GM19099 (cell line): ENCODE results near the gene DPP3.

Experiments used
- POLR2A ChIP-seq: IDR thresholded peaks from 3 replicates; pipeline ENCODE4 v1.6.1; 2011; ENCODE audit warnings: low read depth; ENCODE audit not compliant: insufficient read length; ENCODE audit errors: extremely low read depth

The DPP3 gene

DNA sequence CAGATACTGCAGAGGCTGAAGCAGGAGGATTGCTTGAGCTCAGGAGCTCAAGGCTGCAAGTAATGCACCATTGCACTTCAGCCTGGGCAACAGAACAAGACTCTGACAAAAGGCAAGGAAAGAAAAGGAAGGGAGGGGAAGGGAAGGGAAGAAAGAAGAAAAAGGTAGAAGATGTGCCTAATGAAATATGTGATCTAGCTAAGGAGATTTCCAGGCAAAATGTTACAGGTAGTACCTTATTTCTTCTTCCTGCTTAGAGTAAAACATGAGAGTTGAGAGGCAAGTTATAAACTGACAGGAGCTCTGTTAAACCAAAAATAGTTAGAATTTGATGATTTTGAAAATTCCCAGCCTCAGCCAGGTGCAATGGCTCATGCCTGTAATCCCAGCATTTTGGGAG, 18.2 kb upstream of the DPP3 start:
- no peak for TF ChIP-seq POLR2A

DNA sequence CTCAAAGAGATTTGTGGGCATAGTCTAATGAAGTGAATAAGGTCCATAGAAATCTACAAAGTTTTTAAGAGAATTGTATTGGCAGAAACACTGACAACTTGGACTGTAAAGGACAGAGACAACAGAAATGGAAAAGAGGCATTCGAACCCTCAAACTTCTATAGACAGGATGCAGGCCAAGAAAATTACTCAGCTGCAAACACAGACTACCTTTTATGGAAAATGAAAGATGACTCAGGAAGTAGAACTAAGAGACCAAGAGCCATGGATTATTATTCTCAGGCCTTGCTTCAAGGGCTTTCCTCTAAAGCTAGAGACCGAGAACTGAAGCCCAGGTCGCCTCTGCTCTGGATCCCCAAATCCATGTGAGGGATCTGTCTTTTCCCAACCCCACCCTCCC, 17.3 kb upstream of the DPP3 start:
- no peak for TF ChIP-seq POLR2A

GRCh38 chr11:66464916-66465315, 15.3 kb upstream of the DPP3 start:
- no peak for TF ChIP-seq POLR2A

- TF ChIP-seq POLR2A: no peak
These were observed 14.6 kb upstream of the DPP3 start for GRCh38 chr11:66465373-66466224.

DNA sequence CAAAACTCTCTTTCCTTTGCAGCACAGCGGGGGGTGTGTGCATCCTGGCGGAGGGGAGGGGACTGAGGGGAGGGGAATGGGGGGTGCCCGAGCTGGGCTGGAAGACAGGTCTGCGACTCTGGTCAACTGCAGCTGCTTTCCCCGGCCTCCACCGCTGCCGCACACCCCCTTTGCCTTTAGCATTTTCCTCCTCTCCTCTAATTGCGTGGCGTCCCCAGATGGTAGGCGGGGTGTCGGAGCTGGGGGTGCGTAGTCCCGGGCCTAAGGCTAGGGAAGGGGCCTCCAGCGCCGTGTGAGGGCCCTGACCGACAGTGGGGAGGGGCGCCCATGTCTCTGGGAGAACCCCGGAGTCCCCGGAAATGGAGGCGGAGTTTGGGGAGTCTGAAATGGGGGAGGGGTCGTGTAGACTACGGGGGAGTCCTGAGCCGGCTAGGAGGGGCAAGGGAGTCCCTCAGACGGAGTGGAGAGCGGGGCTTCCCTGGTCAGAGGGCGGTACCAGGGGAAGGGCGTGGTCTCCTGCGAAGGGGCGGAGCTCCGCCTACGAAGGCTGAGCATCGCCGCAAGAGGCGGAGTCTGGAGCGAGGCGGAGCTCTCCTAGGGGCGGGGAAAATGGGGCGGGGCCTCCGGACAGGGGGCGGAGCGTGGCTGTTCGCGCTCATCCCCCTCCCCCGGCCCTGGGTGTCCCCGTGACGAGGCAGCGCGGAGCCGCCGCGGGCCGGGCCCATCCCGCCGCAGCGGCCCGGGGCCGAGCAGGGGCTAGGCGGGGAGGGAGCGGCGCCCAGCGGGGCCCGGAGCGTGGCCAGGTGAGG, 13.8 kb upstream of the DPP3 start, which contains the start of gene PELI3:
Gene PELI3 (plus strand): TSS at position 681 of the 809 bp plus-strand sequence. CDS start 1,224 bp downstream, outside the sequence.
- peak; percentile 32 for TF ChIP-seq POLR2A

DNA sequence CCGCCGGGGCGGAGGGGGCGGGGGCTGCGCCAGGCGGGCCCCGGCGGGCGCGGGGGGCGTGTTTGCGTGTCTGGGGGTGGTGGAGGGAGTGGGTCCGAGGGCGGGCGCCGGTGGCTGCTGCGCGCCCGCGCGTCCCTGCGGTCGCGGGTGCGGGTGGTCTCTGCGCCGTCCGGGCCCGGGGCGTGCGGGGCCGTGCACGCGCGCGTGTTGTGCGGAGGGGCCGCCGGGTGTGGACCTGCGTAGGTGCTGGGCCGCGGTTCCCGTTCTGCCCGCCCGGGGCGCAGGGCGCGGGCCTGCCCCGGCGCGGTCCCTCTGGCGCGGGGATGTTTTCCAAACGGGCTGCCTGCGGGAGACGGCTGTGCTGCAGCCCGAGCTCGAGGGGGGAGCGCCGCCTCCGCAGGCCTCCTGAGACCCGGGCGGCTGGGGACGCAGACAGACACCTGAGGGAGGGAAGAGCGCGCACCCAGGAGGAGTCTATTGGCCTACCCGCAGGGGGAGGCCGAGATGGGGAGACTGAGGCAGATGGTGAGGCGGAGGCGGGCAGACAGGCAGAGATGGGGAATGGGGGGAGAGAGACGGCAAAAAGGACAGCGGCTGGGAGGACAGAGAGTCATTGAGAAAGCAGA, 13.1 kb upstream of the DPP3 start:
- TF ChIP-seq POLR2A: no peak

DNA sequence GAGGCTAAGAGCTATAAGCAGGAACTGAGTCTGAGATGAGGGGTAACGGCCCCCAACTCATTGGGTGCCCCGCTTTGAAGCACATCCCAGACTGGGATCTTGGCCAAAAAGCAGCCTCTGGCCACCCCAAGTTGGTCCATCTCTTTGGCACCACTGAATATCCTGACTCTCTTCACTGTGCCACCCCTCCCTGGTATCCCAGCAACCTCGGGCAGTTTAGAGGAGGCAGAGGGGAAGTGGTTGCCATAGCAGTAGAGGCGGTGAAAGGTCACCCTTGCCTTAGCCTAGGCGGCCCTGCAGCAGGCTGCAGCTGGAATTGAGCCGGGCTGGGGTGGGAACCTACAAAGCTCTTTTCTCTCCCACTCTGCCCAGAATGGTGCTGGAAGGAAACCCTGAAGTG, 12.5 kb upstream of the DPP3 start:
- no peak for TF ChIP-seq POLR2A

DNA sequence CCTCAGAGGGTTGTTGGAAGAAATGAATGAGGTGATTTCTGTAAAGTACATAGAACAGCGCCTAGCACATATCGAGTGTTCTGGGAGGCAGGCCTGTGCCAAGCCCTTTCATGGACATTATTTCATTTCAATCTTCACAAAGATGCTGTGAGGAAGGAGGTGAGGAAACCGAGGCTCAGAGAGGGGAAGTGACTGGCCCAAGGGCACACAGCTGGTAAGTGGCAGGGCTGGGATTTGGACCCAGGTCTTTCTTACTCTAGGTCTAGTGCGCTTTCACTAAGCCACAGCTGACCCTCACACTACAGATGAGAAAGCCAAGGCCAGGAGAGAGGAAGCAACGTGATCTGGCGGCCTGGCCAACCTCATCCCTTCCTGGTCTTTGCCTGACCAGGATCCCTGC, 11.5 kb upstream of the DPP3 start:
- no peak for TF ChIP-seq POLR2A

DNA sequence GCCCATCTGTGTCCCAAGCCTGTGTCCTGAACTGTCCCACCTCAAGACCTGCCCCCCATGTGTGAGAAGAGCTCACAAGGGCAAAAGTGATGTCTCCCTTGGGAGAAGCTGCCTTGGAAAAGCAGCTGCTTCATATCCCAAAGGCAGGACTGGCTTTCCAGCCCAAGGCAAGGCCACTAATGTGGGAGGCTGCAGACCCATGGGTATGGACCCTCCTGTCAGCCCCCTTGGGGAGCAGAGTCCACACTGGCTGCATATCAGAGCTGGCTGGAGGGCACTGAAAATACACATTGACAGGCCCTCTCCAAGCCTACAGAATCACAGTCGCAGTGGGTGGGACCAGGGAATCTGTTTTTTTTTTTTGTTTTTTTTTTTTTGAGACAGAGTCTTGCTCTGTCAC, 10.8 kb upstream of the DPP3 start:
- no peak for TF ChIP-seq POLR2A

DNA sequence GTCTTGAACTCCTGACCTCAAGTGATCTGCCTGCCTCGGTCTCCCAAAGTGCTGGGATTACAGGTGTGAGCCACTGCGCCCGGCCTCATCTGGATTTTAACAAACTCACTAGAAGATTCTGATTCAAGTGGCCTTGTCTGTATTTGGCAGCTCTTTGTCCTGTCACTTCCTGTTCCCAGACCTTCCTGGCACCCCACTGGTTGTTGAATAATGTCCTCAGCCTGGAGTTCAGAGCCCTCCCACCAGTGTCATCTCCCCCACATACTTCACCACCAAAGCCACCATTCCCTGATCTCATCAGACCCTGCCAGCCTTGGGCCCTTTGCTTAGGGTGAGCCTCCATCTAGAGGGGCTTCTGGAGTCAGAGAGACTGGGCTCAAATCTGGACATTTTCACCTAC, 10.2 kb upstream of the DPP3 start:
- no peak for TF ChIP-seq POLR2A

DNA sequence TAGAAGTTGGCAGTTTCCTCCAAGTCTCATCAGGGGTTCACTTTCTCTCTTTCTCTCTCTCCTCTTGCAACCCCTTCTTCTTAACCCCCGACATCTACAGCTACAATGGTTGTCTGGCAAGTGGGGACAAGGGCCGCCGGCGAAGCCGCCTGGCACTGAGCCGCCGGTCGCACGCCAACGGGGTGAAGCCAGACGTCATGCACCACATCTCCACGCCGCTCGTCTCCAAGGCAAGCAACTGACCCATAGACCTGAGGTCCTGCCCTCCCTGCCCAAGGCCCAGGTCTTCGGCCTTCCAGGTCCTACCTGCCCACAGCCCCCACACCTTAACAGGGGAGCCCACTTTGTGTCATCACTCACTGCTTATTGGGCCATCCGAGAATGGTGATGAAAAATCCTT, 9.1 kb upstream of the DPP3 start:
- TF ChIP-seq POLR2A: no peak

- TF ChIP-seq POLR2A: no peak
These were observed 8.2 kb upstream of the DPP3 start for GRCh38 chr11:66472054-66472453.

GRCh38 chr11:66473167-66473566, 7.1 kb upstream of the DPP3 start:
- no peak for TF ChIP-seq POLR2A

DNA sequence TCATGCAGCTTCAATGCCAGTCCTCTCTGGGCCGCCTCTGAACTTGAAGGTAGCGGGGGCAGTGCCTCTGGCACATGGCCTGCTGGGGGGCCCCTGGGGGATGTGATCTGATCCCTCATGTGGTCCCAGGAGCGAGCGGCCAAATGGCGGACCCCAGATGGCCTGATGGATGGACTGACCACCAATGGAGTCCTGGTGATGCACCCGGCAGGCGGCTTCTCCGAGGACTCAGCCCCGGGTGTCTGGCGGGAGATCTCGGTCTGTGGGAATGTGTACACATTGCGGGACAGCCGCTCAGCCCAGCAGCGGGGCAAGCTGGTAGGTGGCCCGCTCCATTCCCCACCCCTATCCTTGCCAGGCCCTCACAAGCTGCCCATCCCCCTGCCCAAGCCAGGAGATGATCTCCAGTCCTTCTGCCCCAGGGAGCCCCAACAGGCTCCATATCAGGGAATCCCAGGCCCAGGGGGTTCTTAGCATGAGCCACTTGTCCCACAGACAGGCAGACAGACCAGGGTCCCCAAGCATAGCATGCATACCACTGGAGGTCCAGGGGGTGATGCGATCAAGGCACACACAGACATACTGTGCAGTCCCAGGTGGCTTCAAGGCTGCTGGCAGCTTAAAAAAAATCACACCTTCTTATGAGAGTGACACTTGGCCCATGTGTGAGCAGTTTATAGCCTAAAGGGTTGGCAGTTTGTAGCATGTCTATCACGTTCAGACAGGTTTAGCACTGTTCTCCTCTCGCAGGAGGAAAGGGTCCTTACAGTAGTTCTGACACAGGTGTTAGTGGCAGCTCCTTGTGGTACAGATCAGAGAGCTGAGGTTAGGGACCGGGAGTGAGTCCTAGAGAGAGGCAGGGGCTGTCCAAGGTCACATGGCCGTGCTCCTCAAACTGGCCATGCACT, 6.4 kb upstream of the DPP3 start:
- TF ChIP-seq POLR2A: no peak
